Adrenal gland (tissue), 12 donors: ENCODE results near the gene DUSP2. TPM values are rescaled to one million over a fixed set of nuclear protein-coding genes. Genes with fewer than 3 reads are reported as not detected.
A peak's percentile ranks its signal among the peaks of the same experiment; 100 is the strongest.

Experiments
- DNase-seq, 7 donors: peaks; one replicate each; pipeline ENCODE4 v3.0.0-alpha.2; 2019 to 2020
- H3K27ac ChIP-seq, 5 donors: fragments of 200-600 bp; sonication (generic) in 4 of 5; 1 replicate in 3 of 5; 2 replicates in 2 of 5; pipeline versions ENCODE4 v1.5.1 to v1.8.0; 2016 to 2020; ENCODE audit warnings: mild to moderate bottlenecking in 1 of 5
- H3K27me3 ChIP-seq: fragments of 200-600 bp; 2 replicates; pipeline ENCODE4 v1.8.0; 2021
- H3K36me3 ChIP-seq, 2 donors: fragments of 200-600 bp; replicated peaks in 1 of 2; 1 replicate in 1 of 2; 2 replicates in 1 of 2; pipeline versions ENCODE4 v1.5.1 to v1.8.0; 2018 to 2022
- H3K4me1 ChIP-seq, 2 donors: fragments of 200-600 bp; replicated peaks in 1 of 2; 1 replicate in 1 of 2; 2 replicates in 1 of 2; pipeline versions ENCODE4 v1.5.1 to v1.8.0; 2018 to 2021
- H3K4me3 ChIP-seq, 4 donors: fragments of 200-600 bp; sonication (generic) in 3 of 4; one replicate each; pipeline ENCODE4 v1.5.1; 2016 to 2018
- H3K9me3 ChIP-seq, 3 donors: fragments of 200-600 bp; sonication (generic) in 1 of 3; replicated peaks in 1 of 3; 1 replicate in 2 of 3; 2 replicates in 1 of 3; pipeline versions ENCODE4 v1.5.1 to v1.8.0; 2016 to 2021
- POLR2A ChIP-seq, 2 donors: fragments of 450-650 bp; IDR thresholded peaks; one replicate each; pipeline ENCODE4 v1.6.1; 2017; ENCODE audit warnings: antibody characterized with exemption in 2 of 2, mild to moderate bottlenecking in 2 of 2, moderate library complexity in 1 of 2
- WGBS, 4 donors: extraction: QIAGEN DNeasy Blood & Tissue Kit in 2 of 4; methylation state at CpG; one replicate each; pipeline versions ENCODE4 v1.1.5 to v1.1.7; 2013 to 2017; 5-methylcytosine and 5-hydroxymethylcytosine counted together
- intact Hi-C, 2 donors: fragments of 100-400 bp; cut with DNase I; formaldehyde crosslinking; loops; one replicate each; pipeline versions ENCODE4 v1.14.1 to v1.15.0; 2022 to 2023
- polyA plus RNA-seq, 3 donors: library from polyadenylated mRNA; stranded (reverse); fragments of 200-250 nt in 2 of 3; fragments of 350-450 nt in 1 of 3; fragmentation: Illumina TruSeq in 1 of 3; extraction: RNeasy Lipid Tissue Mini Kit (QIAGEN cat#74804) in 1 of 3; gene quantifications; one replicate each; pipeline ENCODE4 v1.2.3, GENCODE V29; 2013 to 2014
- total RNA-seq, 9 donors: library from RNA; depleted of rRNA in 4 of 9; stranded (reverse); fragments of >200 nt in 4 of 9; fragments of 120-200 nt in 1 of 9; fragmentation: NEBNext Ultra II Directional in 1 of 9; extraction: Animal tissue kit (Norgen Biotek cat#: 25700) in 1 of 9; gene quantifications; one replicate each; pipeline versions ENCODE4 v1.1.0 to v1.2.4, GENCODE V29; 2013 to 2023
- TF ChIP-seq, protein P1 (sequence below), 6 experiments: fragments of 450-650 bp in 4 of 6; fragments of 200-600 bp in 2 of 6; sonication (generic) in 1 of 6; IDR thresholded peaks; 1 replicate in 5 of 6; 2 replicates in 1 of 6; pipeline versions ENCODE4 v1.5.1 to v1.8.0; 2016 to 2021; ENCODE audit warnings: antibody characterized with exemption in 6 of 6, mild to moderate bottlenecking in 2 of 6, moderate library complexity in 1 of 6
- donor health status: healthy with polysubstance abuse.
- donor health status: Bipolar disorder and iron deficiency.
- donor health status: DM: yes; HTN: yes; CAD: no.
- donor health status: DM: no; HTN: no; CAD: no.
- donor health status: DM: no; HTN: no; CAD: no.
- donor health status: DM: yes; HTN: yes; CAD: no.

Gene DUSP2
- total and polyA plus RNA-seq, 12 donors = 0.48 to 4.7 (median 1.9) TPM

DNA sequence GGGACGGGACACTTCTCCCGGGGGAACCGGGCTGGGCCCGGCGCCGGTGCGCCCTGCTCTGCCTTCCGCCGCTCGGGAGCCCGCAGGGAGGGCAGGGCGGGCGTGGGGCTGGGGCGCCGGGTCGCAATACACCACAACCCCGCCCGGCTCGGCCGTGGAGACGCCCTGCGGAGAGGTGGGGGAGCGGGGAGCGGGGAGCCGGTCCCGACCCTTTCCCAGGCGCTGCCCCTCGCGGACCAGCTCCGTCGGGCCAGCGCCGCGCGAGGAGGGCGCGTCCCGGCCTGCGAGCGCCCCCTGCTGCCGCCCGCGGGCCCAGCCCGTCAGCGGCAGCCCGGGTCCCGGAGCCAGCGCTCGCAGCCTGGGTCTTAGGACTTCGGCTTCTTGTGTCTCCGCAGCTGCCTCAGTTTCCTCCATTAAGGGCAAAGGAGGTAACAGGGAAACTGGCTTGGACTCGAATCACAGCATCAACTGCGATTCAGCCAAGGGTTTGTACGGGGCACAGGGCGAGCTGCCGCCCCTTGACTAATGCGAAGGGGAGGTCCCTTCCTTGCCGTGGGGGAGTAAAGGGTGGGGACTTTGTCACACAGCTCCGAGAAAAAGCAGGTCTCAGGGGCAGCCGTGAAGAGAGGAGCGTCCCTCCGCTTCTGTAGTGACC lies 28.2 kb downstream of the DUSP2 start:
- Histone ChIP-seq H3K27me3 (peaks cover 23% of the 10 kb centered on the region), H3K4me1 (peaks cover 0 to 8% of the 10 kb centered on the region in 2 donors), H3K27ac (peak overlapping the region in 1 of 5 donors; percentile 35), H3K9me3 (no peaks in the 10 kb centered on the region), H3K4me3 (peak overlapping the region in 2 of 4 donors; percentile 17 to 70), H3K36me3 (no peaks in the 10 kb centered on the region)
- WGBS, 4 donors = 2 to 18% (median 6%) methylated on average over 5 to 62 of the region's 62 CpGs
- TF ChIP-seq, protein P1, sequence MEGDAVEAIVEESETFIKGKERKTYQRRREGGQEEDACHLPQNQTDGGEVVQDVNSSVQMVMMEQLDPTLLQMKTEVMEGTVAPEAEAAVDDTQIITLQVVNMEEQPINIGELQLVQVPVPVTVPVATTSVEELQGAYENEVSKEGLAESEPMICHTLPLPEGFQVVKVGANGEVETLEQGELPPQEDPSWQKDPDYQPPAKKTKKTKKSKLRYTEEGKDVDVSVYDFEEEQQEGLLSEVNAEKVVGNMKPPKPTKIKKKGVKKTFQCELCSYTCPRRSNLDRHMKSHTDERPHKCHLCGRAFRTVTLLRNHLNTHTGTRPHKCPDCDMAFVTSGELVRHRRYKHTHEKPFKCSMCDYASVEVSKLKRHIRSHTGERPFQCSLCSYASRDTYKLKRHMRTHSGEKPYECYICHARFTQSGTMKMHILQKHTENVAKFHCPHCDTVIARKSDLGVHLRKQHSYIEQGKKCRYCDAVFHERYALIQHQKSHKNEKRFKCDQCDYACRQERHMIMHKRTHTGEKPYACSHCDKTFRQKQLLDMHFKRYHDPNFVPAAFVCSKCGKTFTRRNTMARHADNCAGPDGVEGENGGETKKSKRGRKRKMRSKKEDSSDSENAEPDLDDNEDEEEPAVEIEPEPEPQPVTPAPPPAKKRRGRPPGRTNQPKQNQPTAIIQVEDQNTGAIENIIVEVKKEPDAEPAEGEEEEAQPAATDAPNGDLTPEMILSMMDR (IDR thresholded peaks at IDR 0.05) = peak in 4 of 6 experiments; percentile 42 to 95 (median 90)
- TF ChIP-seq POLR2A (IDR thresholded peaks at IDR 0.05) = no peak
- DNase-seq = peak in 4 of 7 donors; percentile 36 to 53 (median 50)
- intact Hi-C loops = loop anchor here in 1 of 2 donors (5.0 to 10.0 kb wide), 2 partner anchors 92 to 120 kb away; no protein-coding TSS in a partner anchor

DNA sequence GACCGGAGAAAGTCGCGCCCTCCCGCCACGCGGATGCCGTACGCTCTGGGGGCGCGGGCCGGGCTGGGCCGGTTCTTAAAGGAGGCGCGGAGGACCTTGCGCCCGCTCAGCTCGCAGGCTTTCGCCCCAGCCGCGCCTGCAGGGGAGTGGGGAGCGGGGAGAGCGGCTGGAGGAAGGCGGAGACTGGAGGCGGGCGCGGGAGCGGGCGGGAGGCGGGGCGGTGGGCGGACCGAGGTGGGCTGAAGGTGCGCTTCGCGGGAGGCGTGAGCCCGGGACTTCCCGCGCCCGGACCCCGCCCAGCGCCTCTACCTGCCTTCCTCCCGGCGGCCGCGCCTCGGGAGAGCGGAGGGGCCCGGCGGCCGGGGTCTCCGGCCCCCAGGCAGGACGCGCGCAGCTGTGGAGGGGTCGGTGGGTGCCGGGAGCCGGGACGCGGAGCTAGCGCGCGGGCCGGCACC lies 28.8 kb downstream of the DUSP2 start, which contains the start of gene ADRA2B:
ADRA2B (minus strand) TSS at position 148 of the 455 bp plus-strand sequence. CDS start 422 bp downstream, outside the sequence.
- intact Hi-C loops = loop anchor here in 1 of 2 donors (5.0 to 10.0 kb wide), 2 partner anchors 92 to 119 kb away; no protein-coding TSS in a partner anchor
- no peaks in the 10 kb centered on the region for H3K36me3 ChIP-seq
- H3K9me3 ChIP-seq = no peaks in the 10 kb centered on the region
- peak within 1 kb of the TSS in 1 of 5 donors; percentile 35 for H3K27ac ChIP-seq
- H3K27me3 ChIP-seq = peaks cover 23% of the 10 kb centered on the region
- H3K4me1 ChIP-seq = peaks cover 0 to 8% of the 10 kb centered on the region in 2 donors
- peak in 5 of 7 donors; percentile 23 to 53 (median 45) for DNase-seq
- no peak for TF ChIP-seq POLR2A (IDR thresholded peaks at IDR 0.05)
- TF ChIP-seq, protein P1 (IDR thresholded peaks at IDR 0.05) = no peak
- H3K4me3 ChIP-seq = peak within 1 kb of the TSS in 2 of 4 donors; percentile 17 to 70
- WGBS, 4 donors = 0 to 2% (median 1%) methylated on average over 8 to 61 of the region's 64 CpGs

DNA sequence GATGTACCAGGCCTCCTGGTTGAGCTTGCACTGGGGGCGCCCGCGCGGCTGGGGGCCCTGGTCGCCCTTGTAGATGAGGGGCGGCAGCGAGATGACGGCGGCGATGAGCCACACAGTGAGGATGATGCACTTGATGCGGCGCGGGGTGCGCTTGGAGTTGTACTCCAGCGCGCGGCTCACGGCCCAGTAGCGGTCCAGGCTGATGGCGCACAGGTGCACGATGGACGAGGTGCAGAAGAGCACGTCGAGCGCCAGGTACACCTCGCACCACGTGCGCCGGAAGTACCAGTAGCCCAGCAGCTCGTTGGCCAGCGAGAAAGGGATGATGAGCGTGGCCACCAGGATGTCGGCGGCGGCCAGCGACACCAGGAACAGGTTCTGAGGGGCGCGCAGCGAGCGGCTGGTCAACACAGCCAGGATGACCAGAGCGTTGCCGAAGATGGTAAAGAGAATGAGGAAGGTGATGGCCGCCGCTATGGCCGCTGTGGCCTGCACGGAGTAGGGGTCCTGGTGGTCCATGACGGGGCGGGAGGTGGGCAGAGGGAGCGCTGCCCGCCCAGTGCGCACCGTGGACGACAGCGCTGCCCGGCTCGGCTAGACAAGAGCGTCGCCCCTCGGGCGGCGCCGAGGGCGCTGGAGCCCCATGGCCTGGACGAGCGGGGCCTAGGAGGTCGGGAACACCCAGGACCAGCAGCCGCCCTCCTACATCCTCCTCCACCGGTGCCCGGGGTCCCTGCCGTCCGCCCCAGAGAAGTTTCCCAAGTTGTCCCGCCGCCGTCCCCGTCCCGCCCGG lies 29.4 kb downstream of the DUSP2 start:
- no peak for DNase-seq
- TF ChIP-seq, protein P1 (IDR thresholded peaks at IDR 0.05) = no peak
- TF ChIP-seq POLR2A (IDR thresholded peaks at IDR 0.05) = no peak
- WGBS, 4 donors = 39 to 60% (median 49%) methylated on average over 51 to 77 of the region's 77 CpGs
- no peaks in the 10 kb centered on the region for H3K36me3 ChIP-seq
- H3K27me3 ChIP-seq = peaks cover 23% of the 10 kb centered on the region
- peak overlapping the region in 2 of 4 donors; percentile 17 to 70 for H3K4me3 ChIP-seq
- peaks cover 0 to 8% of the 10 kb centered on the region in 2 donors for H3K4me1 ChIP-seq
- no peak overlapping the region for H3K27ac ChIP-seq
- no peaks in the 10 kb centered on the region for H3K9me3 ChIP-seq
- intact Hi-C loops = loop anchor here in 1 of 2 donors (5.0 to 10.0 kb wide), 2 partner anchors 91 to 119 kb away; no protein-coding TSS in a partner anchor
